GM21367 (cell line): ENCODE measurements around the gene PPP1R9B.
A peak's percentile ranks its signal among the peaks of the same experiment; 100 is the strongest.

Experiments
- ATAC-seq: cut with Tn5 transposase; IDR thresholded peaks from one replicate; pipeline ENCODE4 v1.9.1; 2021; ENCODE audit not compliant: unreplicated experiment

Gene PPP1R9B

DNA sequence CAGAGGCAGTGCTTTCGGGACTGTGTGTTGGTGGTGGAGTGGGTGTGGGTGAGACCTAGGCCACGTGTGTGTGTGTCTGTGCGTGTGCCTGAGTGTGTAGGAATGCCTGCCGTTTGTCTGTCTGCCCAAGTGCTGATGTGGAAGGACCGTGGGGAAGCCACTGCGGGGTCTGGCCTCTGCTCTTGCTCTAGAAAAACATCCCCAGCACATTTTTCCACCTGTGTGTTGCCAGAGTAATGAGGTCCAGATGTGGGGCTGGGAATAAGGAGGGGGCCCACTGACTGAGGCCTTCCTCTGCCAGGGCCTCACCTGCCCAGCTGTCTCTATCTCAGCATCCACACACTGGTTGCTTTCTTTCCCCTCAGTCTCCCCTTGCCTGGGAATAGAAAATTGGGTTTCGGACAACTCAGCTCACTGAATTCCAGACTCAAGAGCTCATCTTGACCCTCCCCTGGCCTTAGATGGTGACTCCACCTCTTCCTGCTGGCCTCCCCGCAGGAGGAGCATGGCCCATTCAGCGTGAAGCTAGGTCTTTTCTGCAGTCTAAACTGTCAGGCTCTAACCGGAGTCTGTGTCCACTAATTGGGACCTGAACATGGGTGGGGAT, 23.0 kb upstream of the PPP1R9B start:
- no peak for ATAC-seq

- ATAC-seq, result no peak
Measured at GRCh38 chr17:50172936-50173334, 22.5 kb upstream of the PPP1R9B start.

DNA sequence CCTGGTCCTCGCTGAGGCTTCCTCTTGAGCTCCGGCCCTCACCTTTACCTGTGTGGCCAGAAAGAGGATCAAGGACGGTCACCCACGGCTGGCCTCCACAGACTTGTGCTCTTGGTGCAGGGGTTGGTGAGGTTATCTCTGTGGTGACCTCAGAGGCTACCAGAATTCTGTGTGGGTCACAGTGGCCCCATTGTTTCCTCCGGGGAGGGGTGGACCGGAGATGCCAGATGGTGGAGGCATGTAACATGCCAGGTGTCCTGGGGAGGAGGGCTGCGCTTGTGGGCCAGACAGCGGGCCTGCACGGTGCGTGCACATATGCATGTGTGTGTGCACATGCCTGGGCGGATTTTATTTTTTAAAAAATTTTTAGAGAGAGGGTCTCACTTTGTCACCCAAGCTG, 21.7 kb upstream of the PPP1R9B start:
- ATAC-seq, result no peak

GRCh38 chr17:50171371-50172071, 21.0 kb upstream of the PPP1R9B start:
- ATAC-seq, result no peak

- peak; percentile 58 for ATAC-seq
Measured at GRCh38 chr17:50170662-50171370, 20.3 kb upstream of the PPP1R9B start.

DNA sequence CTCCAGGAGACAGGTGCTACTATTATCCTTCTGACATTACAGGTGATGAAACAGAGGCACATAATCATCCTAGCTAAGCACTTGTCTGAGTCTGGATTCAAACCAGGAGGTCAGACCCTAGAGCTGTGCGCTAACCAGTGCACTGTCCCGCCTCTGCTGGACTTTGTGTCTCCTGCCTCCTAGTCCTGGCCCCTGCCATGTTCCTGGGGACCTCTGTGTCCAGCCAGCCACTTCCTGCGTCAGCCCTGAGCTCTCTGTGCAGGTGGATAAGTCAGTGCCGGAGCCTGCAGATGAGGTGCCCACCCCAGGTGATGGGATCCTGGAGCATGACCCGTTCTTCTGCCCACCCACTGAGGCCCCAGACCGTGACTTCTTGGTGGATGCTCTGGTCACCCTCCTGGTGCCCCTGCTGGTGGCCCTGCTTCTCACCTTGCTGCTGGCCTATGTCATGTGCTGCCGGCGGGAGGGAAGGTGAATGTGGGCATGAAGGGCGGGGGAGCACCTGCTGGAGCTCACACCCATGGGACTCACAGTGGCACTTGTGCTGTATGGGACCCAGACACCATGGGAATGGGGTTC, 19.5 kb upstream of the PPP1R9B start:
- no peak for ATAC-seq

DNA sequence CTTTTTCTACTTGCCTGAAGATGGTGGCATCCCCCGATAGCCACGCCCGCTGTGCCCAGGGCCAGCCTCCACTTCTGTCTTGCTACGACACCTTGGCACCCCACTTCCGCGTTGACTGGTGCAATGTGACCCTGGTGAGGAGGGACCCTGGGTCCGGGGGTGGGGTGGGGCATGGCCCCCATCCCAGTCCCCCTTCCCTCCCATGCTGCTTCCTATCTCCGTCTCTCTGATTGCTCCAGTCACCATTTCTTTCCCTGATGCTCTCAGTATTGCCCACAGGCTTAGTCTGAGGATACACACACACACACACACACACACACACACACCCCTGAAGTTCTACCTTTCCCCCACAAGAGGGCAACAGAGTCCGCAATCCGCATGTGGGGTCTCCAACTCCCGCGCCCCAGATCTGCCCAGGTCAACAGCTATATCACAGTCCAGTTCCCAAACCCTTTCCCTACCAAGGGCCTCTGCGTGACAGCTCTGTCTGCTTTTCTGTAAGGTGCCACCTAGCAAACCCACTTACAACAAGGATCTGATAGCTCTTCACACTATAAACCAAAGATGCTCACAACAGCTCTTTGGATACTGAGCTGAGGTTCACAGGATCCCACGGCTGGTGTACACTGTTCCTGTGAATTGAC, 18.8 kb upstream of the PPP1R9B start:
- no peak for ATAC-seq

GRCh38 chr17:50168319-50168718, 17.8 kb upstream of the PPP1R9B start:
- no peak for ATAC-seq

DNA sequence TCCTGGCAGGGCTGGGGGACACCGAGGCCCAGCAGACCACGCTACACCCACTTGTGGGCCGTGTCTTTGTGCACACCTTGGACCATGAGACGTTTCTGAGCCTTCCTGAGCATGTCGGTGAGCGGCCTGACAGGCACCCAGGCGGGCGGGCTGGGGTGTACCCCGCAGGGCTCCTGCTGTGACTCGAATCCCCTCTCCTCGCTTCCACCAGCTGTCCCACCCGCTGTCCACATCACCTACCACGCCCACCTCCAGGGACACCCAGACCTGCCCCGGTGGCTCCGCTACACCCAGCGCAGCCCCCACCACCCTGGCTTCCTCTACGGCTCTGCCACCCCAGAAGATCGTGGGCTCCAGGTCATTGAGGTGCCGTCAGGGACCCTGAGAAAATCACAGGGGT, 16.9 kb upstream of the PPP1R9B start:
- ATAC-seq, result no peak

- no peak for ATAC-seq
Measured at GRCh38 chr17:50166518-50167181, 16.2 kb upstream of the PPP1R9B start.

GRCh38 chr17:50165867-50166517, 15.5 kb upstream of the PPP1R9B start, which contains the start of gene SGCA:
SGCA (plus strand) TSS chr17:50166005; CDS start chr17:50166041, 36 bp downstream.
- no peak for ATAC-seq

GRCh38 chr17:50165466-50165865, 15.0 kb upstream of the PPP1R9B start:
- ATAC-seq, result no peak

GRCh38 chr17:50165066-50165465, 14.6 kb upstream of the PPP1R9B start:
- no peak for ATAC-seq

GRCh38 chr17:50164697-50164988, 14.2 kb upstream of the PPP1R9B start:
- ATAC-seq, result no peak

DNA sequence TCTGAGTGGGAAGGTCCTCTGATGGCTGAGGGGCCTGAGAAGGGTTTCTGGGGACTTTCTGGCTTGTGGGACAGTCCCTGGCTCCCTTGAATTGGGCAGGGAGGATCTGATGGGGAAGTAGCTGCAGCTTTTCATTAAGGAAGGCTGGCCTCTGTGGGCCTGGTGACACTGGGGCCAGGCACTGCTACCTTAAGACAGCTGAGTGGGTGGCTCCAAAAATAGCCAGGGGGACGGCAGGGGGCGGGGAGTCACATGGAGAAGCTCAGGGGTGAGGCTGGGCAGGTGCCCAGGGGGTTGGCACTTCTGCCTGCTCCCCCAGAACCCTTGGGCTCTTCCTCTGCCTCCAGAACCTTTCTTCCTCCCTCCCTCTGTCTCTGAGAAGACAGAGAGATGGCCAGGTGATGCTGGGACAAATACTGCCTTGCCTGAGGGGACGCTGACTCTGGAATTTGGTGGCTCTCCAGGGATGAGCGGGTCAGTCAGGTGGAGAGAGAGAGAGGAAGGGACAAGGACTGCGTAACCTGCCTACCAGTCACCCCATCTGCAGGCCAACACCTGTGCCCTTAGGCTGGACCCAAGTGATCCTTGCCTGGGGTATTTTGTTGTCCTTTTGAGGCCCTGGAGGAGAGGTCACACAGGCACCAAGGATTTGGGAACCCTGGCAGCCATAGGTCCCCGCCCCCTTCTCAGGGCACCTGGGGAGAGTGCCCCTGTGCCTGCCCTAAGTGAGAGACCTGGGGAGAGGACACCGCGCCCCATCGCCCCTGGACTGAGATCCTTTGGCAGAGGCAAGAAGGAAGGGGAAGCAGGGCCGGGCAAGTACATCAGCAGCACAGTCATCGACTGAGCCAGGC, 13.6 kb upstream of the PPP1R9B start:
- no peak for ATAC-seq

- ATAC-seq, result no peak
Measured at GRCh38 chr17:50162466-50163254, 12.2 kb upstream of the PPP1R9B start.

DNA sequence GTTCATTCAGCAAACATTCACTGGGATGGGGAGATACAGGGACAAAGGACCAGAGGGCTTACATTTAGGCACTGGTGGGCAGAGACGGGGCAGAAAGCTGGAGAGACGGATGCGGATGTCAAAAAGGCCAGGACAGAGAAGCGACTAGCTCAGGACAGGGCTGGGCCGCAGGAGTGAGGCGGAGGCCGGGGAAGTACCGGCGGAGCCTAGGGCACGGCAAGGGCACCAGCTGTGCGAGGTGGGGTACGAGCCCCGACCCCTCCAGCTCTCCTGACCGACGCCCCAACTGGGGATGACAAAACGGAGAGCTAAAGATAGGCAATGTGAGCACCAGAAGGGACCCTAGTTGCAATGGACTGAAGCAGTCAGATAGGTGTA, 11.4 kb upstream of the PPP1R9B start:
- ATAC-seq, result no peak

- ATAC-seq, result peak; percentile 67
Measured at GRCh38 chr17:50161023-50161910, 10.8 kb upstream of the PPP1R9B start.
